Activated CD4-positive, alpha-beta memory T cell treated with anti-CD3 and anti-CD28 coated beads, Interleukin-2, amount 10 ng/mL, durations not matched to agents 7 days and 5 days (primary cell): Measurements from ENCODE around the gene FES. TPM values are rescaled to one million over a fixed set of nuclear protein-coding genes. Genes with fewer than 3 reads are reported as not detected.
A peak's percentile ranks its signal among the peaks of the same experiment; 100 is the strongest.
"Not testable (repeated sequence)": the region's sequence is repeated elsewhere in the genome, so short reads cannot be mapped to it uniquely, and the experiment has no call there.

Experiments
- CTCF ChIA-PET: fragments of 350-600 bp; sonication (Branson Sonifier 250); formaldehyde crosslinking; loops from one replicate; lab custom pipeline; 2021; ENCODE audit warnings: antibody characterized with exemption, inconsistent platforms; lab: Charles Lee
- POLR2A ChIA-PET: fragments of 350-600 bp; sonication (Branson Sonifier 250); formaldehyde crosslinking; loops from one replicate; lab custom pipeline; 2021; ENCODE audit warnings: antibody characterized with exemption; lab: Charles Lee
- DNase-seq: peaks from one replicate; pipeline ENCODE4 v3.0.0-alpha.2; 2020
- H3K27ac Mint-ChIP-seq: one replicate; pipeline ENCODE4 v1.8.0; 2021; ENCODE audit warnings: mild to moderate bottlenecking, mixed read lengths
- H3K27me3 Mint-ChIP-seq: one replicate; pipeline ENCODE4 v1.8.0; 2021; ENCODE audit warnings: mixed read lengths
- H3K36me3 Mint-ChIP-seq: one replicate; pipeline ENCODE4 v1.8.0; 2021; ENCODE audit warnings: low read depth, mixed read lengths
- H3K4me1 Mint-ChIP-seq: one replicate; pipeline ENCODE4 v1.8.0; 2021; ENCODE audit warnings: mixed read lengths
- H3K4me3 Mint-ChIP-seq: one replicate; pipeline ENCODE4 v1.8.0; 2021; ENCODE audit warnings: mild to moderate bottlenecking, mixed read lengths
- H3K9me3 Mint-ChIP-seq: one replicate; pipeline ENCODE4 v1.8.0; 2021; ENCODE audit warnings: mixed read lengths
- total RNA-seq, 2 experiments: library from RNA; stranded (reverse); gene quantifications; one replicate each; pipeline ENCODE4 v1.2.3, GENCODE V29; 2021

Gene FES
- total RNA-seq, 2 experiments from 2014 or later: 31.2 to 32.4 TPM

- peak; percentile 63 for DNase-seq
- Mint-ChIP-seq H3K27me3 (no peaks in the 10 kb centered on the region), H3K4me1 (peaks cover 62% of the 10 kb centered on the region), H3K27ac (peak overlapping the region; percentile 85), H3K4me3 (no peak overlapping the region), H3K36me3 (peaks cover 34% of the 10 kb centered on the region), H3K9me3 (no peaks in the 10 kb centered on the region)
- CTCF ChIA-PET: interaction anchor here (0.8 to 2.3 kb wide), 3 partner anchors 16 to 41 kb away, joined by 3 to 9 read pairs (median 3); no protein-coding TSS in a partner anchor
- POLR2A ChIA-PET: interaction anchor here (0.7 to 2.1 kb wide), 6 partner anchors 13 to 31 kb away, joined by 3 to 11 read pairs (median 4); partner anchors contain the start of gene FURIN
These were observed 38.9 kb upstream of the FES start for GRCh38 chr15:90845201-90845949.

DNA sequence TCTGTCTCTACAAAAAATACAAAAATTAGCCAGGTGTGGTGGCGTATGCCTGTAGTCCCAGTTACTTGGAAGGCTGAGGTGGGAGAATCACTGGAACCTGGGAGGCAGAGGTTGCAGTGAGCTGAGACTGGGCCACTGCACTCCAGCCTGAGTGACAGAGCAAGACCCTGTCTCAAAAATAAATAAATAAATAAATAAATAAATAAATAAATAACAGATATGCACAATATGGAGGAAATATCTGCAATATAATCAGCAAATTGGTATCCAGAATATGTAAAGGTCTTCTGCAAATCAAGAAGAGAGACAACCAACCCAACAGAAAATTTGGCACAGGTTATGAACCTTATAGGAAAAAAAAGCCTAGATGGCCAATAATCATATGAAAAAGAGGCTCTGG lies 34.9 kb upstream of the FES start:
- not testable (repeated sequence) for H3K4me3 Mint-ChIP-seq
- POLR2A ChIA-PET: interaction anchor here (1.4 to 9.4 kb wide), 5 partner anchors 8 to 35 kb away, joined by 3 to 157 read pairs (median 93); partner anchors contain the start of gene FURIN

DNA sequence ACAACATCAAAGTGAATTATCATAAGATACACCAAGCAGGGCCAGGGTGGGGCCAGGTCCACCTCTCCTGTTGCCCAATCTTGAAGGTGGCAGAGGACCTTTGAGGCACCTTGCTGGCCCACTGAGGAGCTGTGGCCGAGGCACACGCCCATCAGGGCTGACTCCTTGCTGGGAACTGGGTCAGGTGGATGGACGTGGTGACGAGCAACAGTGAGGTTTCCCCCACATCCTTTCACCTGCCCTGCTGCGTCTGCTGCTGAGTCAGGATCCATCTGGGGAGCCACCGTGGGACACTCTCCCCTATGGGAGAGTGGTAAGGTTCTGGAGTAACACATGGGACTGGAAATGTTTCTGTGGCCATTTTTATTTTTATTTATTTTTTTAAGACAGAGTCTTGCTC lies 33.2 kb upstream of the FES start:
- Mint-ChIP-seq H3K4me1 (peaks cover 77% of the 10 kb centered on the region), H3K27me3 (no peaks in the 10 kb centered on the region), H3K36me3 (peaks cover 28% of the 10 kb centered on the region), H3K27ac (peak overlapping the region; percentile 91), H3K4me3 (peak overlapping the region; percentile 63), H3K9me3 (peaks cover 4% of the 10 kb centered on the region)
- POLR2A ChIA-PET: interaction anchor here (1.0 to 9.4 kb wide), 14 partner anchors 9 to 191 kb away, joined by 3 to 157 read pairs (median 20); partner anchors contain the start of genes BLM, FES, FURIN and HDDC3
- peak; percentile 80 for DNase-seq
- CTCF ChIA-PET: interaction anchor here (0.8 to 2.6 kb wide), 10 partner anchors 9 to 202 kb away, joined by 3 to 20 read pairs (median 7); partner anchors contain the start of genes BLM and HDDC3

More for the DNA sequence above, 34.9 kb upstream of the FES start:
- not testable (repeated sequence) for H3K27me3 Mint-ChIP-seq, H3K9me3 Mint-ChIP-seq, DNase-seq, H3K27ac Mint-ChIP-seq
- Mint-ChIP-seq H3K36me3 (peaks cover 25% of the 10 kb centered on the region), H3K4me1 (peaks cover 74% of the 10 kb centered on the region)
- CTCF ChIA-PET: interaction anchor here (0.9 to 1.5 kb wide), 4 partner anchors 10 to 83 kb away, joined by 3 to 6 read pairs (median 4); partner anchors contain the start of gene HDDC3

- DNase-seq: peak; percentile 73
- POLR2A ChIA-PET: interaction anchor here (0.9 to 9.4 kb wide), 23 partner anchors 8 to 204 kb away, joined by 3 to 157 read pairs (median 6); partner anchors contain the start of genes BLM, FES, FURIN and HDDC3
- peaks cover 81% of the 10 kb centered on the region for H3K4me1 Mint-ChIP-seq
- peaks cover 4% of the 10 kb centered on the region for H3K9me3 Mint-ChIP-seq
- H3K36me3 Mint-ChIP-seq: peaks cover 23% of the 10 kb centered on the region
- peak overlapping the region; percentile 63 for H3K4me3 Mint-ChIP-seq
- H3K27ac Mint-ChIP-seq: peak overlapping the region; percentile 91
- no peaks in the 10 kb centered on the region for H3K27me3 Mint-ChIP-seq
- CTCF ChIA-PET: interaction anchor here (0.7 to 2.6 kb wide), 14 partner anchors 10 to 592 kb away, joined by 3 to 20 read pairs (median 6); partner anchors contain the start of gene HDDC3
These were observed 32.4 kb upstream of the FES start for GRCh38 chr15:90851940-90852339.

DNA sequence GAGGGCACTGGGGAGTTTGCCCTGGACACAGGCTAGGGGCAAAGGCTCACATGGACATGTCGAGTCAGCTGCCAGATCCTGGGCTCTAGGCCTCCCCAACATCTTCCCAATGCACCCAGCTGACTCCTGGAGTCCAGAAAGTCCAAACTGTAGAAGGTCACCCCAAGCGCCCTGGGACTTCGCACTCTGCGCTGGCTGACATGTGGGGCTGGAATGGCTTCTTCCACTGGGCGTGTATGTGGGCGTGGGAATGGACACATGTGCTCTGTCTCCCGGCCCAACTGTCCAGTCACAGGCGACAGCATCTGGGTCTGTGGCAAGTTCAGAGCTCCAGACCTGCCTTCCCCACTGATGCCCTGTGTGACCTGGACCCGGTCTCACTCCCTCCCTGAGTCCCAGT lies 29.2 kb upstream of the FES start:
- DNase-seq: no peak
- Mint-ChIP-seq H3K27me3 (no peaks in the 10 kb centered on the region), H3K4me3 (no peak overlapping the region), H3K27ac (peak overlapping the region; percentile 91), H3K4me1 (peaks cover 91% of the 10 kb centered on the region), H3K36me3 (peaks cover 19% of the 10 kb centered on the region), H3K9me3 (peaks cover 4% of the 10 kb centered on the region)
- ChIA-PET CTCF (no interaction called here), POLR2A (interaction anchor here (1.1 to 9.4 kb wide), 7 partner anchors 12 to 40 kb away, joined by 3 to 157 read pairs (median 8); partner anchors contain the start of gene FURIN)

DNA sequence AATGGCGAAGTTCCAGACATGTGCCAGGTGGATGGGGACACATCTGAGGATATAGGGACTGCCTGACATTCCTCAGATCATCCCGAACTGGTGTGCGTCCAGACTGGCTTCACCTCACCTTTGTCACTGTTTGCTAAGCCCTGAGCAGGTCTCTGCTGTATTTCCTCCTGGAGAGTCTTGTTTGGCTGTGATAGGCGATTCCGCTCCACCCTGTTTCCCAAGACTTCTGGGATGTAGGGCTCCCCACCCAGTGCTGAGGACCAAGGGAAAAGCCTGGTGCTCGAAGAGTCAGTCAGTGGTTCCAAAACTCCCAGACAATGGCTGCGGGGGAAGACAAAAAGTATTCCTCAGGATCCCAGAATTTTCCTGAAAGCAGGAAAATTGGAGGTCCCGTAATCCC lies 27.0 kb upstream of the FES start:
- POLR2A ChIA-PET: interaction anchor here (1.2 to 4.8 kb wide), 7 partner anchors 8 to 43 kb away, joined by 3 to 50 read pairs (median 8); partner anchors contain the start of gene FURIN
- CTCF ChIA-PET: no interaction called here
- Mint-ChIP-seq H3K4me3 (peak overlapping the region; percentile 8), H3K27me3 (no peaks in the 10 kb centered on the region), H3K36me3 (peaks cover 13% of the 10 kb centered on the region), H3K4me1 (peaks cover 83% of the 10 kb centered on the region), H3K9me3 (no peaks in the 10 kb centered on the region), H3K27ac (peak overlapping the region; percentile 79)
- DNase-seq: no peak

- POLR2A ChIA-PET: interaction anchor here (0.8 to 4.8 kb wide), 9 partner anchors 9 to 44 kb away, joined by 3 to 50 read pairs (median 5); partner anchors contain the start of gene FURIN
- CTCF ChIA-PET: interaction anchor here (1.0 kb wide), 1 partner anchor 20 kb away, joined by 4 read pairs; no protein-coding TSS in a partner anchor
- Mint-ChIP-seq H3K9me3 (no peaks in the 10 kb centered on the region), H3K27me3 (no peaks in the 10 kb centered on the region), H3K4me3 (no peak overlapping the region), H3K27ac (peak overlapping the region; percentile 79), H3K4me1 (peaks cover 82% of the 10 kb centered on the region), H3K36me3 (peaks cover 12% of the 10 kb centered on the region)
- DNase-seq: no peak
These were observed 26.3 kb upstream of the FES start for GRCh38 chr15:90857883-90858443.

GRCh38 chr15:90859234-90860131 lies 24.8 kb upstream of the FES start:
- CTCF ChIA-PET: interaction anchor here (1.1 kb wide), 1 partner anchor 41 kb away, joined by 4 read pairs; no protein-coding TSS in a partner anchor
- H3K9me3 Mint-ChIP-seq: no peaks in the 10 kb centered on the region
- H3K4me3 Mint-ChIP-seq: no peak overlapping the region
- H3K4me1 Mint-ChIP-seq: peaks cover 78% of the 10 kb centered on the region
- H3K27ac Mint-ChIP-seq: peak overlapping the region; percentile 55
- DNase-seq: no peak
- H3K27me3 Mint-ChIP-seq: no peaks in the 10 kb centered on the region
- peaks cover 5% of the 10 kb centered on the region for H3K36me3 Mint-ChIP-seq
- POLR2A ChIA-PET: interaction anchor here (0.7 to 4.8 kb wide), 10 partner anchors 8 to 143 kb away, joined by 3 to 50 read pairs (median 4); partner anchors contain the start of gene FURIN

DNA sequence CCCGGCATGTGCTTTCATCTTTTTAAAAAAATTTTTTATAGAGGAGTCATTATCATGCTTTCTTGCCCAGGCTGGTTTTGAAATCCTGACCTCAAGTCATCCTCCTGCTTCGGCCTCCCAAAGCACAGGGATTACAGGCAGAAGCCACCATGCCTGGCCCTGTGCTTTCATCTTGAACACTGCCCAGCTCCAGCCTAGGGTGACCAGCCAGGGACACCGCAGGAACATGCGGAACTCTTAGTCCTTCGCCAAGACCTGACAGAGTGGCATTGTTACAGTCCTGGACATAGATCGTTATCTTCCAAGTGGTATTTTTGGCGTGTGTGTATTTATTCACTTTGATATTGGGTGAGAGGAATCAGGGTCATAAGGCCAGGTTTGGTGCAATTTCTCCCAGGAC lies 23.9 kb upstream of the FES start:
- POLR2A ChIA-PET: interaction anchor here (0.9 to 4.8 kb wide), 4 partner anchors 9 to 43 kb away, joined by 3 to 50 read pairs (median 4); partner anchors contain the start of gene FURIN
- peaks cover 68% of the 10 kb centered on the region for H3K4me1 Mint-ChIP-seq

DNA sequence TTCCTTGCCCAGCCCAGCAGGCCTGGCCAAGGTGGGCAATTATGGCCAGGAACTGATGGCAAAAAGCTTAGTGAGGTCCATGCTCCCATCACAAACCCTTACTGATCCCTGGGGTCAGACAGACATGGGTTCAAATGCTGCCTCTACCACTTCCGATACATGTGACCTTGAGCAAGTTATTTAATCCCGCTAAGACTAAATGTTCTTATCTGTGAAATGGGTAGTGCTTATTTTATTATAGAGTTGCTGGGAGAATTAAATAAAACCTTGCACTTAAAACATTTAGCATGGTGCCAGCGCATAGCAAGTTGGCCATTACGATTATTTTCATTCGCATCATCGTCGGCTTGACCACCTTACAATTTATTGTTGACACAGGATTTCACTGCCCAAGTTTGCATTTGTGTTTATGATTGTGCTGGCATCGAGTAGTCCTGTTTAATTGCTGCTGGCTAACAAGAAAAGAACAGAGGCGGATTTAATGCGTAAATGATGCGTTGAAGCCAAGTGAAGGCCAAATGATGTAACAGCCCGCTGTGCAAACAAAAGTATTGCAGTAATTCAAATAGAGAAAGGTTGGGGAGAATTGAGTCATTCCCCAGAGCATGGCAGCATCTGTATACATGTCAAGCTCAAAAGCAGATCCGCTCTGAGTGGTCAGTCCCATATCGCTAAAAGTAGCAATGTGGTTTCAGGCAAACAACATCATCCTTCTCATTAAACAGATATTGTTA lies 23.2 kb upstream of the FES start:
- Mint-ChIP-seq H3K9me3 (no peaks in the 10 kb centered on the region), H3K36me3 (peaks cover 3% of the 10 kb centered on the region), H3K27me3 (no peaks in the 10 kb centered on the region), H3K27ac (no peak overlapping the region), H3K4me3 (no peak overlapping the region), H3K4me1 (peaks cover 65% of the 10 kb centered on the region)
- no peak for DNase-seq
- POLR2A ChIA-PET: interaction anchor here (0.9 to 4.8 kb wide), 2 partner anchors 8 to 24 kb away, joined by 3 to 50 read pairs; partner anchors contain the start of gene FURIN
- CTCF ChIA-PET: no interaction called here

More for the DNA sequence above, 23.9 kb upstream of the FES start:
- Mint-ChIP-seq H3K36me3 (peaks cover 3% of the 10 kb centered on the region), H3K27ac (no peak overlapping the region), H3K4me3 (no peak overlapping the region), H3K9me3 (no peaks in the 10 kb centered on the region), H3K27me3 (no peaks in the 10 kb centered on the region)
- no peak for DNase-seq
- CTCF ChIA-PET: interaction anchor here (0.5 kb wide), 1 partner anchor 16 kb away, joined by 5 read pairs; no protein-coding TSS in a partner anchor

DNA sequence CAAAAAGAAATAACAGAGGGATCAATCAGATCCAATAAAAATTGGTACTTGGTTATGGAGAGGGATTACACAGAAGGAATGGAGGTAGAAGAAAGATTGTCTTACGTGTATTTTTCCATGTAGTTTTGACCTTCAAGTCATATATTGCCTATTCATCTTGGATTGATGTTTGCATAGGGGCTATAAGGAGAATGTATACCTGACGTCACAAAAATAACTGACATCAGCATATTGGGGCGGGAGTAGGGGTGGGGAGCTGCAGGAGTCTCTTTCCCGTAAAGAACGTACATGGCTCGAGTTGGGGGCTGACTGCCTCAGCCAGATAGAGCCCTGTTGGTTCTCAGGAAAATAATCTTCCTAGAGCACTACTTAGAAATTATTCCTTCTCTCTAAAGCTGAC lies 21.8 kb upstream of the FES start:
- Mint-ChIP-seq H3K9me3 (no peaks in the 10 kb centered on the region), H3K27me3 (no peaks in the 10 kb centered on the region), H3K4me1 (peaks cover 63% of the 10 kb centered on the region), H3K36me3 (peaks cover 3% of the 10 kb centered on the region), H3K27ac (no peak overlapping the region), H3K4me3 (no peak overlapping the region)
- POLR2A ChIA-PET: interaction anchor here (1.1 to 1.3 kb wide), 3 partner anchors 11 to 146 kb away, joined by 3 to 6 read pairs (median 4); partner anchors contain the start of gene BLM
- no peak for DNase-seq
- CTCF ChIA-PET: interaction anchor here (0.8 kb wide), 1 partner anchor 11 kb away, joined by 3 read pairs; no protein-coding TSS in a partner anchor
